SK-N-SH (cell line): ENCODE data around the gene KLF18. TPM values are rescaled to one million over a fixed set of nuclear protein-coding genes. Genes with fewer than 3 reads are reported as not detected.

ENCODE experiments used
- CTCF ChIA-PET: fragments of 300-600, 350-600 bp; formaldehyde crosslinking; extraction: SDS; loops from one replicate; lab custom pipeline; 2021; lab: Yijun Ruan, JAX
- POLR2A ChIA-PET: fragments of 350-600 bp; sonication (Branson Sonifier 250); formaldehyde crosslinking; extraction: SDS; loops from one replicate; lab custom pipeline; 2020; ENCODE audit warnings: antibody characterized with exemption, inconsistent platforms; lab: Yijun Ruan, JAX
- DNase-seq: peaks from one replicate; pipeline ENCODE4 v3.0.0; 2012
- H2AFZ ChIP-seq: fragments of 200-600 bp; sonication (generic); 2 replicates; pipeline ENCODE4 v1.8.1; 2016; ENCODE audit warnings: antibody characterized with exemption, mild to moderate bottlenecking, low read depth
- H3F3A ChIP-seq: fragments of 200-600 bp; sonication (generic); replicated peaks from 2 replicates; pipeline ENCODE3; 2016; ENCODE audit warnings: antibody characterized with exemption, mild to moderate bottlenecking; ENCODE audit not compliant: insufficient read depth
- H3K27ac ChIP-seq, 2 experiments: fragments of 200-500 bp in 1 of 2; fragments of 200-600 bp in 1 of 2; sonication (Bioruptor generic) in 1 of 2; sonication (generic), shearing (Covaris generic) in 1 of 2; 2 replicates each; pipeline versions ENCODE4 v1.5.1 to v1.6.1; 2014 to 2016; ENCODE audit warnings: low read depth in 2 of 2, inconsistent platforms in 1 of 2, low read length in 1 of 2, mild to moderate bottlenecking in 1 of 2, mixed read lengths in 1 of 2
- H3K27me3 ChIP-seq: fragments of 200-600 bp; sonication (generic), shearing (Covaris generic); 2 replicates; pipeline ENCODE4 v1.6.1; 2016; ENCODE audit warnings: mixed run types; ENCODE audit not compliant: insufficient read depth
- H3K36me3 ChIP-seq, 2 experiments: fragments of 200-500 bp in 1 of 2; fragments of 200-600 bp in 1 of 2; sonication (Bioruptor generic) in 1 of 2; sonication (generic) in 1 of 2; replicated peaks in 1 of 2; 2 replicates each; pipeline versions ENCODE3 to v1.5.1; 2014 to 2016; ENCODE audit warnings: low read length in 1 of 2, mild to moderate bottlenecking in 1 of 2; ENCODE audit not compliant: insufficient read depth in 2 of 2, control insufficient read depth in 1 of 2
- H3K4me1 ChIP-seq, 2 experiments: fragments of 200-500 bp in 1 of 2; fragments of 200-600 bp in 1 of 2; sonication (Bioruptor generic) in 1 of 2; sonication (generic), shearing (Covaris generic) in 1 of 2; 2 replicates each; pipeline versions ENCODE4 v1.5.1 to v1.6.1; 2014 to 2016; ENCODE audit warnings: low read depth in 1 of 2, low read length in 1 of 2, mixed run types in 1 of 2; ENCODE audit not compliant: insufficient read depth in 2 of 2, control insufficient read depth in 1 of 2
- H3K4me2 ChIP-seq: fragments of 200-600 bp; sonication (generic), shearing (Covaris generic); 2 replicates; pipeline ENCODE4 v1.6.1; 2017; ENCODE audit warnings: mixed run types
- H3K4me3 ChIP-seq, 2 experiments: fragments of 200-500 bp in 1 of 2; fragments of 200-600 bp in 1 of 2; sonication (Bioruptor generic) in 1 of 2; sonication (generic), shearing (Covaris generic) in 1 of 2; 2 replicates each; pipeline versions ENCODE4 v1.5.1 to v1.8.1; 2014 to 2016; ENCODE audit warnings: low read depth in 2 of 2, inconsistent platforms in 1 of 2, low read length in 1 of 2, mild to moderate bottlenecking in 1 of 2, mixed read lengths in 1 of 2, moderate library complexity in 1 of 2
- H3K79me2 ChIP-seq: fragments of 200-600 bp; sonication (generic); 2 replicates; pipeline ENCODE4 v1.8.1; 2017; ENCODE audit warnings: mild to moderate bottlenecking; ENCODE audit not compliant: insufficient read depth
- H3K9ac ChIP-seq: fragments of 200-600 bp; sonication (generic); 2 replicates; pipeline ENCODE4 v1.6.1; 2017; ENCODE audit warnings: mixed run types
- H3K9me2 ChIP-seq: fragments of 200-600 bp; sonication (generic); 2 replicates; pipeline ENCODE4 v1.6.1; 2017; ENCODE audit warnings: mixed run types
- H3K9me3 ChIP-seq: fragments of 200-600 bp; sonication (generic); 2 replicates; pipeline ENCODE4 v1.6.1; 2017; ENCODE audit warnings: mixed run types, mild to moderate bottlenecking, moderate library complexity
- H4K20me1 ChIP-seq: fragments of 200-600 bp; sonication (generic); 2 replicates; pipeline ENCODE4 v1.6.1; 2017; ENCODE audit warnings: mild to moderate bottlenecking, mixed run types; ENCODE audit not compliant: insufficient read depth
- ELF1 ChIP-seq: IDR thresholded peaks from 2 replicates; pipeline ENCODE4 v1.4.0; 2012
- EP300 ChIP-seq, 2 experiments: IDR thresholded peaks; 2 replicates each; pipeline versions ENCODE4 v1.4.0 to v1.6.1; 2012; ENCODE audit warnings: borderline replicate concordance in 1 of 2, low read depth in 1 of 2, low read length in 1 of 2
- FOSL2 ChIP-seq: IDR thresholded peaks from 2 replicates; pipeline ENCODE4 v1.4.0; 2012; ENCODE audit warnings: low read depth, mild to moderate bottlenecking, moderate library complexity, borderline replicate concordance
- FOXM1 ChIP-seq: IDR thresholded peaks from 2 replicates; pipeline ENCODE4 v1.4.0; 2012; ENCODE audit warnings: low read depth, mild to moderate bottlenecking
- GABPA ChIP-seq: IDR thresholded peaks from 2 replicates; pipeline ENCODE4 v1.4.0; 2012; ENCODE audit warnings: low read depth, mild to moderate bottlenecking
- JUND ChIP-seq: IDR thresholded peaks from 2 replicates; pipeline ENCODE4 v1.4.0; 2012
- NFIC ChIP-seq: IDR thresholded peaks from 2 replicates; pipeline ENCODE4 v1.4.0; 2012; ENCODE audit warnings: borderline replicate concordance
- RCOR1 ChIP-seq: fragments of 150-350 bp; IDR thresholded peaks from 2 replicates; pipeline ENCODE4 v1.6.1; 2017; ENCODE audit warnings: antibody characterized with exemption, low read length
- REST ChIP-seq: IDR thresholded peaks from 2 replicates; pipeline ENCODE4 v1.6.1; 2012; ENCODE audit warnings: mild to moderate bottlenecking, low read depth, low read length, moderate library complexity
- SMC3 ChIP-seq: IDR thresholded peaks from 2 replicates; pipeline ENCODE4 v1.6.1; 2012; ENCODE audit warnings: low read depth, low read length, improper control_type of control experiment
- TAF1 ChIP-seq: IDR thresholded peaks from 2 replicates; pipeline ENCODE4 v1.6.1; 2012; ENCODE audit warnings: low read depth, mild to moderate bottlenecking, low read length, moderate library complexity, borderline replicate concordance
- TCF12 ChIP-seq: IDR thresholded peaks from 2 replicates; pipeline ENCODE4 v1.4.0; 2012
- YY1 ChIP-seq: IDR thresholded peaks from 2 replicates; pipeline ENCODE4 v1.4.0; 2012; ENCODE audit warnings: low read depth, mild to moderate bottlenecking
- ZBTB33 ChIP-seq: IDR thresholded peaks from 2 replicates; pipeline ENCODE4 v1.4.0; 2012; ENCODE audit warnings: low read depth, borderline replicate concordance
- WGBS: methylation state at CpG from one replicate; pipeline ENCODE4 v1.1.6; 2017; ENCODE audit warnings: low lambda C conversion rate; 5-methylcytosine and 5-hydroxymethylcytosine counted together
- polyA plus RNA-seq, 3 experiments: library from polyadenylated mRNA; depleted of rRNA; stranded (reverse); fragments of >200 nt; gene quantifications; 2 replicates each; pipeline ENCODE4 v1.2.3, GENCODE V29; 2012
- TF ChIP-seq, protein P1 (sequence below): fragments of 150-350 bp; IDR thresholded peaks from 2 replicates; pipeline ENCODE4 v1.6.1; 2017; ENCODE audit warnings: antibody characterized with exemption, low read length, low read depth, borderline replicate concordance
- TF ChIP-seq, protein P2 (sequence below): fragments of 150-350 bp; IDR thresholded peaks from 2 replicates; pipeline ENCODE4 v1.6.1; 2016; ENCODE audit warnings: mild to moderate bottlenecking, low read depth, low read length
- TF ChIP-seq, protein P3 (sequence below): IDR thresholded peaks from 2 replicates; pipeline ENCODE4; 2012

KLF18 gene
- polyA plus RNA-seq, 1 of the 3 experiments (the other 2 are of a cell fraction), result not detected

DNA sequence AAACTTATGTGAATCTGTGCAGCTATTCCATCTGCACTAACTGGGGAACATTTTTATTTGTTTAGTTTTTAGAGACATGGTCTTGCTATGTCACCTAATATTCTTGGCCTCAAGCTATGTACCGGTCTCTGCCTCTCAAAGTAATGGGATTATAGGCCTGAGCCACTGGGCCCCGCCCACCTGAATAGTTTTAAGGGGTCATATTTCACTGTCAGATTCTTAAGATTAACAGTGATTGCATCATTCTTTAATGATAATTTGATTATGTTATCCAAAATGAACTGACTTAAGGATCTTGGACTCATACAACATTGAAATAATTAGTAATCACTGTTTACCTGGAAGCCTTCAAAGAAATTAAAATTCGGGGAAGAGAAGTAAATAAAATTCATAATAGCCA lies 12.6 kb upstream of the KLF18 start:
- POLR2A ChIA-PET, result no interaction called here
- no peak for TF ChIP-seq NFIC
- TF ChIP-seq ELF1, result no peak
- no peak for TF ChIP-seq TCF12
- no peak for TF ChIP-seq RCOR1
- no peak for TF ChIP-seq EP300 (IDR thresholded peaks at IDR 0.05; ENCODE audit: borderline replicate concordance in 1 of 2, low read depth in 1 of 2, low read length in 1 of 2)
- no peak for TF ChIP-seq JUND
- TF ChIP-seq REST, result no peak
- TF ChIP-seq, protein P1, sequence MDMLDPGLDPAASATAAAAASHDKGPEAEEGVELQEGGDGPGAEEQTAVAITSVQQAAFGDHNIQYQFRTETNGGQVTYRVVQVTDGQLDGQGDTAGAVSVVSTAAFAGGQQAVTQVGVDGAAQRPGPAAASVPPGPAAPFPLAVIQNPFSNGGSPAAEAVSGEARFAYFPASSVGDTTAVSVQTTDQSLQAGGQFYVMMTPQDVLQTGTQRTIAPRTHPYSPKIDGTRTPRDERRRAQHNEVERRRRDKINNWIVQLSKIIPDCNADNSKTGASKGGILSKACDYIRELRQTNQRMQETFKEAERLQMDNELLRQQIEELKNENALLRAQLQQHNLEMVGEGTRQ, result no peak
- TF ChIP-seq ZBTB33, result no peak
- TF ChIP-seq, protein P2, sequence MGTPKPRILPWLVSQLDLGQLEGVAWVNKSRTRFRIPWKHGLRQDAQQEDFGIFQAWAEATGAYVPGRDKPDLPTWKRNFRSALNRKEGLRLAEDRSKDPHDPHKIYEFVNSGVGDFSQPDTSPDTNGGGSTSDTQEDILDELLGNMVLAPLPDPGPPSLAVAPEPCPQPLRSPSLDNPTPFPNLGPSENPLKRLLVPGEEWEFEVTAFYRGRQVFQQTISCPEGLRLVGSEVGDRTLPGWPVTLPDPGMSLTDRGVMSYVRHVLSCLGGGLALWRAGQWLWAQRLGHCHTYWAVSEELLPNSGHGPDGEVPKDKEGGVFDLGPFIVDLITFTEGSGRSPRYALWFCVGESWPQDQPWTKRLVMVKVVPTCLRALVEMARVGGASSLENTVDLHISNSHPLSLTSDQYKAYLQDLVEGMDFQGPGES, result no peak
- no peak for TF ChIP-seq FOXM1
- TF ChIP-seq FOSL2, result no peak
- TF ChIP-seq, protein P3, sequence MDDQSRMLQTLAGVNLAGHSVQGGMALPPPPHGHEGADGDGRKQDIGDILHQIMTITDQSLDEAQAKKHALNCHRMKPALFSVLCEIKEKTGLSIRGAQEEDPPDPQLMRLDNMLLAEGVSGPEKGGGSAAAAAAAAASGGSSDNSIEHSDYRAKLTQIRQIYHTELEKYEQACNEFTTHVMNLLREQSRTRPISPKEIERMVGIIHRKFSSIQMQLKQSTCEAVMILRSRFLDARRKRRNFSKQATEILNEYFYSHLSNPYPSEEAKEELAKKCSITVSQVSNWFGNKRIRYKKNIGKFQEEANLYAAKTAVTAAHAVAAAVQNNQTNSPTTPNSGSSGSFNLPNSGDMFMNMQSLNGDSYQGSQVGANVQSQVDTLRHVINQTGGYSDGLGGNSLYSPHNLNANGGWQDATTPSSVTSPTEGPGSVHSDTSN, result no peak
- TF ChIP-seq SMC3, result no peak
- no peak for TF ChIP-seq YY1
- no peak for TF ChIP-seq TAF1
- no peak for TF ChIP-seq GABPA
- no peak overlapping the region for H3K9ac ChIP-seq
- CTCF ChIA-PET, result no interaction called here
- no peak overlapping the region for H3K4me3 ChIP-seq
- H2AFZ ChIP-seq, result no peak overlapping the region
- no peaks in the 10 kb centered on the region for H3K36me3 ChIP-seq
- no peaks in the 10 kb centered on the region for H3K9me3 ChIP-seq
- no peaks in the 10 kb centered on the region for H3K27me3 ChIP-seq
- no peak overlapping the region for H3K27ac ChIP-seq
- no peak for DNase-seq
- H4K20me1 ChIP-seq, result no peaks in the 10 kb centered on the region
- H3K4me1 ChIP-seq, result peaks cover 0 to 16% of the 10 kb centered on the region in 2 experiments; a peak in 1 of 4 replicates
- H3F3A ChIP-seq, result no peaks in the 10 kb centered on the region
- no peak overlapping the region for H3K4me2 ChIP-seq
- 84% methylated on average over 3 of the region's 3 CpGs for WGBS
- no peaks in the 10 kb centered on the region for H3K79me2 ChIP-seq
- H3K9me2 ChIP-seq, result no peaks in the 10 kb centered on the region
